Measurements from ENCODE around the gene NFATC2IP. TPM values are rescaled to one million over a fixed set of nuclear protein-coding genes. Genes with fewer than 3 reads are reported as not detected.

Gene NFATC2IP
- polyA plus RNA-seq, 1 donor (not counting 4 experiments of a cell fraction or from before 2014, with no cell fraction given) = 56.5 TPM

DNA sequence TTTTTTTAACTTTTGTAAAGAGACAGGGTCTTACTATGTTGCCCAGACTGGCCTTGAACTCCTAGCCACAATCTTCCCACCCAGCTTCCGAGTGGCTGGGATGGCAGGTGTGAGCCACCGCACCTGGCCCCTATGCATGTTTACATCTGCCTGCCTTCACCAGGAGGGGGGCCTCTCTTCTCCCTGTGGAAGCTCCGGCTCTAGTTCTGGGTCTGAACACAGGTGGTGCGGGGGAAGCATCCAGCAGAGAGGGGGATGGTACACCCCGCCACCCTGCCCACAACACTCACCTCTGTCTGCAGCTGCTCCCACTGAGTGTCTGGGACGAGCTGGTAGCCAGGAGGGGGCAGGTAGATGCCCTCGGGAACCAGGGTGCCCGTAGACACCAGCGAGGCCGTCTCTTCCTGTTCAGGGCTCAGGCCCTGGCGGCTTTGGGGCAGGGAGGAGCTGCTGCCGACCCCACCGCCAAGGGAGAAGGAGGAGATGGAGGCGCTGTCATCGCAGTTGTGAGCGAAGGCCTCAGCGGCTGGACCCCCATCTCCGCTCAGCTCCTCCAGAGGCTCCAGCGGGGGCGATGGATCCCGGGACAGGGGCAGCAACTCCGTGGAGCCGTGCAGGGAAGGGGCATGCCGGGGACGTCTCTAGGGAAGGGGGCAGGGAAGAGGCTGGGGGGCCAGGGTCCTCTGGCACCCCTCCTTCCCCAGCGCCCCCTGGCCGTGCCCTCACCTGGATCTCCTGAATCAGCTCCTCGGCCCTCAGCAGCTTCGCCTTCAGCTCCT is 36.6 kb upstream of the NFATC2IP start:
- Histone ChIP-seq H3K4me3 (ENCODE audit: control insufficient read depth in 2 of 3, extremely low read depth in 1 of 3, insufficient read depth in 2 of 3, low read depth in 1 of 3, low read length in 3 of 3) (no peak overlapping the region), H3K79me2 (ENCODE audit: control insufficient read depth, insufficient read depth, low read length) (no peaks in the 10 kb centered on the region), H3K9me1 (ENCODE audit: control insufficient read depth, extremely low read depth, insufficient read depth, low read length) (no peaks in the 10 kb centered on the region), H3K4me1 (ENCODE audit: control insufficient read depth, extremely low read depth, insufficient read depth, low read length) (no peaks in the 10 kb centered on the region), H3K4me2 (ENCODE audit: control insufficient read depth, extremely low read depth, insufficient read depth, low read depth, low read length) (no peak overlapping the region), H2AFZ (ENCODE audit: control insufficient read depth, low read length) (no peak overlapping the region), H4K20me1 (ENCODE audit: control insufficient read depth, extremely low read depth, insufficient read depth, low read length) (no peaks in the 10 kb centered on the region), H3K36me3 (ENCODE audit: control insufficient read depth in 2 of 2, extremely low read depth in 1 of 2, insufficient read depth in 2 of 2, low read length in 2 of 2) (peaks cover 19 to 27% of the 10 kb centered on the region in 2 experiments), H3K27me3 (ENCODE audit: control insufficient read depth, extremely low read depth, insufficient read depth, low read length) (no peaks in the 10 kb centered on the region), H3K27ac (ENCODE audit: control insufficient read depth, insufficient read depth, low read length) (no peak overlapping the region), H3K9ac (ENCODE audit: control insufficient read depth, extremely low read depth, insufficient read depth, low read length) (no peak overlapping the region), H3K9me3 (ENCODE audit: control insufficient read depth, low read depth, low read length) (no peaks in the 10 kb centered on the region)
- dilution Hi-C loops (cut with MboI; ENCODE audit: extremely low pct_ligation_motif_present, low sequenced_read_pairs) = no loop called here
- FAIRE-seq = no peak
- DNase-seq (ENCODE audit: low read depth, low spot score) = no peak
- TF ChIP-seq, protein P1, sequence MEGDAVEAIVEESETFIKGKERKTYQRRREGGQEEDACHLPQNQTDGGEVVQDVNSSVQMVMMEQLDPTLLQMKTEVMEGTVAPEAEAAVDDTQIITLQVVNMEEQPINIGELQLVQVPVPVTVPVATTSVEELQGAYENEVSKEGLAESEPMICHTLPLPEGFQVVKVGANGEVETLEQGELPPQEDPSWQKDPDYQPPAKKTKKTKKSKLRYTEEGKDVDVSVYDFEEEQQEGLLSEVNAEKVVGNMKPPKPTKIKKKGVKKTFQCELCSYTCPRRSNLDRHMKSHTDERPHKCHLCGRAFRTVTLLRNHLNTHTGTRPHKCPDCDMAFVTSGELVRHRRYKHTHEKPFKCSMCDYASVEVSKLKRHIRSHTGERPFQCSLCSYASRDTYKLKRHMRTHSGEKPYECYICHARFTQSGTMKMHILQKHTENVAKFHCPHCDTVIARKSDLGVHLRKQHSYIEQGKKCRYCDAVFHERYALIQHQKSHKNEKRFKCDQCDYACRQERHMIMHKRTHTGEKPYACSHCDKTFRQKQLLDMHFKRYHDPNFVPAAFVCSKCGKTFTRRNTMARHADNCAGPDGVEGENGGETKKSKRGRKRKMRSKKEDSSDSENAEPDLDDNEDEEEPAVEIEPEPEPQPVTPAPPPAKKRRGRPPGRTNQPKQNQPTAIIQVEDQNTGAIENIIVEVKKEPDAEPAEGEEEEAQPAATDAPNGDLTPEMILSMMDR (optimal IDR thresholded peaks at IDR 0.05 in 1 of 3, IDR thresholded peaks at IDR 0.05 in 1 of 3, conservative IDR thresholded peaks at IDR 0.05 in 1 of 3; ENCODE audit: extremely low read depth in 1 of 3, insufficient read depth in 2 of 3, low read length in 3 of 3) = no peak

DNA sequence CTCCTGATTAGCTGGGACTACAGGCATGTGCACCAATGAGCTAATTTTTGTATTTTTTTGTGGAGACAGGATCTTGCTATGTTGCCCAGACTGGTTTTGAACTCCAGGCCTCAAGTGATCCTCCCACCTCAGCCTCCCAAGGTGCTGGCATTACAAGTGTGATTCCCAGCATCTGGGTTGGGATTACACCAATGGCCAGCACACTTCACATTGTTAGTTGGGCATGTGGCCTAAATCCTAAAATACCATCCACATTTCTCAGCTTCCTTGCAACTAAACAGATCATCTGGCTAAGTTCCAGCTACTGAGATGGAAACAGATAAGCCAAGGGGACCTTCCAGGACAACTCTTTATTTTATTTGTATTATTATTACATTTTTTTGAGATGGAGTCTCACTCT is 35.6 kb upstream of the NFATC2IP start:
- dilution Hi-C loops (cut with MboI; ENCODE audit: extremely low pct_ligation_motif_present, low sequenced_read_pairs) = no loop called here
- H3K9me1 ChIP-seq (ENCODE audit: control insufficient read depth, extremely low read depth, insufficient read depth, low read length) = no peaks in the 10 kb centered on the region
- no peak overlapping the region for H3K9ac ChIP-seq (ENCODE audit: control insufficient read depth, extremely low read depth, insufficient read depth, low read length)
- H3K36me3 ChIP-seq (ENCODE audit: control insufficient read depth in 2 of 2, extremely low read depth in 1 of 2, insufficient read depth in 2 of 2, low read length in 2 of 2) = peaks cover 19 to 29% of the 10 kb centered on the region in 2 experiments
- FAIRE-seq = no peak
- H3K4me3 ChIP-seq (ENCODE audit: control insufficient read depth in 2 of 3, extremely low read depth in 1 of 3, insufficient read depth in 2 of 3, low read depth in 1 of 3, low read length in 3 of 3) = no peak overlapping the region
- H3K4me1 ChIP-seq (ENCODE audit: control insufficient read depth, extremely low read depth, insufficient read depth, low read length) = no peaks in the 10 kb centered on the region
- no peak for DNase-seq (ENCODE audit: low read depth, low spot score)
- H3K4me2 ChIP-seq (ENCODE audit: control insufficient read depth, extremely low read depth, insufficient read depth, low read depth, low read length) = no peak overlapping the region
- TF ChIP-seq EZH2 (IDR thresholded peaks at IDR 0.05; ENCODE audit: low read length) = no peak
- TF ChIP-seq, protein P1 (optimal IDR thresholded peaks at IDR 0.05 in 1 of 3, IDR thresholded peaks at IDR 0.05 in 1 of 3, conservative IDR thresholded peaks at IDR 0.05 in 1 of 3; ENCODE audit: extremely low read depth in 1 of 3, insufficient read depth in 2 of 3, low read length in 3 of 3) = no peak
- no peak overlapping the region for H3K27ac ChIP-seq (ENCODE audit: control insufficient read depth, insufficient read depth, low read length)
- no peak overlapping the region for H2AFZ ChIP-seq (ENCODE audit: control insufficient read depth, low read length)
- no peaks in the 10 kb centered on the region for H3K79me2 ChIP-seq (ENCODE audit: control insufficient read depth, insufficient read depth, low read length)
- H3K9me3 ChIP-seq (ENCODE audit: control insufficient read depth, low read depth, low read length) = no peaks in the 10 kb centered on the region
- no peaks in the 10 kb centered on the region for H3K27me3 ChIP-seq (ENCODE audit: control insufficient read depth, extremely low read depth, insufficient read depth, low read length)
- no peaks in the 10 kb centered on the region for H4K20me1 ChIP-seq (ENCODE audit: control insufficient read depth, extremely low read depth, insufficient read depth, low read length)
